GM21528 (cell line): ENCODE results near the gene SETD1A.
"Not testable (repeated sequence)": the region's sequence is repeated elsewhere in the genome, so short reads cannot be mapped to it uniquely, and the experiment has no call there.

Experiments used
- ATAC-seq: cut with Tn5 transposase; IDR thresholded peaks from one replicate; pipeline ENCODE4 v1.9.1; 2021; ENCODE audit warnings: mild to moderate bottlenecking, moderate library complexity; ENCODE audit not compliant: unreplicated experiment, low FRiP score

The SETD1A gene

DNA sequence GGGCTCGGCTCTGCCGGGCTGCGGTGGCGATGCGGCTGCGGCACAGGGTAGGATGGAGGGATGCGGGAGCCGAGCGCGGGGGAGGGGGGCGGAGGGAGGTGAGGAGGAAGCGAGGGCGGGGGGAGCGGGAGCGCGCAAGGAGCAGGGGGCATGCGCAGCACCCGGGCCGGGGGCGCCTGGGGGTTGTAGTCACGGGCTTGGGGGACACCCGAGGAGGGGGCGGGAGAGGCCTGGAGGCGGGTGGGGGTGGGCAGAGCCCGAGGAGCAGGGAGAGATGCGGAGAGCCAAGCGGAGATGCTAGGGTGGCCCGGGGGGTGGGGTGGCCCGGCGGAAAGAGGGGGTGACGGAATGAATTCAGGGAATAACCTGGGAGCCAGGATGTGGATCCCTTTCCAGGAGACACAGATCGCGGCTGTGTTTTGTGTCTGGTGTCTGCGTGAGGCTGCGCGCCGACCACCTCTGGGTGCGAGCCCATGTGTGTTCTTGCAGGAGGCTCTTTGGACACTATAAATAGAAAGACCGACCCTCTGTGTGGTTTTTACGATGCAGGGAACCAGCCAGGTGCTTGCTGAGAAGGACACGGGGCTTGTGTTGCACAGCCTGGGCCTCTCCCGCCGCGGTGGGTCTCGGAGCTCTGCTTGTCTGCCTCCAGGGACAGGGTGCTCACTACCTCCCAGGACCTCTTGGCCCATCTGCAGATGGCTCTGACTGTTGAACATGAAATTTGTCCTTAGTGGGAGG, 53.2 kb downstream of the SETD1A start, which contains the start of gene STX1B:
Gene STX1B, minus strand, starts transcription at position 54 of the 741 bp plus-strand sequence. CDS start 242 bp downstream, outside the sequence.
- ATAC-seq: no peak

- not testable (repeated sequence) for ATAC-seq
Observed at GRCh38 chr16:31011815-31012214, 54.3 kb downstream of the SETD1A start.

GRCh38 chr16:31013292-31013691, 55.7 kb downstream of the SETD1A start:
- not testable (repeated sequence) for ATAC-seq

GRCh38 chr16:31016018-31016417, 58.5 kb downstream of the SETD1A start:
- no peak for ATAC-seq

DNA sequence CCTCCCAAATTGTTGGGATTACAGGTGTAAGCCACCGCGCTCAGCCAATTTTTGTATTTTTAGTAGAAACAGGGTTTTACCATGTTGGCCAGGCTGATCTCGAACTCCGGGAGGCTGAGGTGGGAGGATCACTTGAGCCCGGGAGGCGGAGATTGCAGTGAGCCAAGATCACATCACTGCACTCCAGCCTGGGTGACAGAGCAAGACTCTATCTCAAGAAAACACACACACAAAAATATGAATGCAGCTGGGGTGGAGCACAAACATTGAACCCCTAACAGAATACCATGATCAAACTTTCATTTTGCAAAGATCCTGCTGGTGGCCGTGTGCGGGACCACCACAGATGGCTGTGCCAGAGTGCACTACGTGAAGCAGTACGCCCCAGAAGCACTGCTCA, 60.2 kb downstream of the SETD1A start:
- ATAC-seq: not testable (repeated sequence)

DNA sequence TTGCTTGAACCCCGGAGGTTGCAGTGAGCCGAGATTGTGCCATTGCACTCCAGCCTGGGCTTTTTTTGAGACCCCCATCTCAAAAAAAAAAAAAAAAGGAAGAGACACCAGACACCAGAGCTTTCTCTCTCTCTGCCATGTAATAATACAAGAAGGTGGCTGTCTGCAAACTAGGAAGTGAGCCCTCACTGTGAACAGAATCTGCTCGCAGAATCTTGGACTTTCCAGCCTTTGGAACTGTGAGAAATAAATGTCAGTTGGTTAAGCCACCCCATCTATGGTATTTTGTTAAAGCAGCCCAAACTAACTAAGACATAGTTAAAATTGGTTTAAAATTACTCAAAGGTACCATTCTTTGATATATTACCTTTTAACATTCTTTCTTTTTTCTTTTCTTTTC, 63.0 kb downstream of the SETD1A start:
- no peak for ATAC-seq

DNA sequence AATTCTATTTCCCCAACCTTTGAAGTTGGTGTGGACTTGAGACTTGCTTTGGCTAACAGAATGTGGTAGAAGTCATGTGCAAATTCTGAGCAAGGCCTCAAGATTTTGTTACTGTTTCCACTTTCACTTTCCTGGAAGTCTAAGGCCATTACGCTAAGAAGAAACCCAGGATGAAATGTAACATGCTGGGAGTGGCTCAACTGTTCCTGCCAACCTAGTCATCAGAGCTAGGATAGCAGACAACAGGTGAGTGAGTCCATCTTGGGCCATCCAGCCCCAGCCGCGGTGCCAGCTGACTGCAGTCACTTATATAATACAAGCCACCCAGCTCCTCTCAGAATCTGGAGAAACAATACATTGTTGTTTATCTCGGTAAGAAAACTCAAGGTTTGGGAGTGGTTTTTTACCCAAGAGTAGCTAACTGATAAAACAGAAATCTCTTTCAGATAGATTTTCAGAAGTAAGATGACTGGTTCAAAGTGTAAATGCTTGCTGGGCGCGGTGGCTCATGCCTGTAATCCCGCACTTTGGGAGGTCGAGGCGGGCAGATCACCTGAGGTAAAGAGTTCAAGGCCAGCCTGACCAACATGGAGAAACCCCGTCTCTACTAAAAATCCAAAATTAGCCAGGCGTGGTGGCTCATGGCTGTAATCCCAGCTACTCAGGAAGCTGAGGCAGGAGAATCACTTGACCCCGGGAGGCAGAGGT, 65.1 kb downstream of the SETD1A start:
- ATAC-seq: no peak

GRCh38 chr16:31023252-31023602, 65.7 kb downstream of the SETD1A start:
- no peak for ATAC-seq

DNA sequence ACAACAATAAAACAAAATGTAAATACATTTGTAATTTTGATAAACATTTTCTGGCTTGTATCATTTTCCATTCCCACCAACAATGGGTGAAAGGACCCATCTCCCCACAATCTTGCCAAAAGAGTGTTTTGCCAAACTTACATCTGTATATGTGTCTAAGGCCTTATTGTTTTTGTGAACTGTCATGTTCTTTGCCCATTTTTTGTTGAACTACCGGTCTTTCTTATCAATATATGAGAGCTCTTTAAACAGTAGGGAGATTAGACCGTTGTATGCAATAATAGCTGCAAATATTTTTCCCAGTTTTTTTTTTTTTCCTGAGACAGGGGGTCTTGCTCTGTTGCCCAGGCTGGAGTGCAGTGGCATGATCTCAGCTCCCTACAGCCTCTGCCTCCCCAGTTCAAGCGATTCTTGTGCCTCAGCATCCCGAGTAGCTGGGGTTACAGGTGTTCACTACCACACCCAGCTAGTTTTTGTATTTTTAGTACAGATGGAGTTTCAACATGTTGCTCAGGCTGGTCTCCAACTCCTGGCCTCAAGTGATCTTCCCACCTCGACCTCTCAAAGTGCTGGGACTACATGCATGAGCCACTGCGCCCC, 66.2 kb downstream of the SETD1A start:
- no peak for ATAC-seq

GRCh38 chr16:31025339-31025738, 67.8 kb downstream of the SETD1A start:
- no peak for ATAC-seq

DNA sequence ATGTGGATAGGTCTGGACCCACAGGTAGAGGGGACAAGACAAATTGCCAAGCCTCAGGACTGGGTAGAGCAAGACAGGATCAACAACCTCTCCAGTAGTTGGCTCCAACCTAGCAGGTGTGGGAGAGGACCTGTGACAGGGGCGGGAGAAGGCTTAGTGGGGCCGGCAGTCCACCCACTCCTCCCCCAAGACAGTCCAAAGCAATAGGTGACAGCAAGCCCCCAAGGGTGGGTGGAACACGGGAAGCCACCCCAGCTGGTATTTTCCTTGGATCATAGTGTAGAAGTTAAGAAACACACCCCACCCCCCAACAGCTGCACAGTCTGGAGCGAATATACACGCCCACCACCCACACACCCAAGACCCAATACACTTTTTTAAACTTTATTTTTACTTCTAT, 71.7 kb downstream of the SETD1A start:
- ATAC-seq: no peak

DNA sequence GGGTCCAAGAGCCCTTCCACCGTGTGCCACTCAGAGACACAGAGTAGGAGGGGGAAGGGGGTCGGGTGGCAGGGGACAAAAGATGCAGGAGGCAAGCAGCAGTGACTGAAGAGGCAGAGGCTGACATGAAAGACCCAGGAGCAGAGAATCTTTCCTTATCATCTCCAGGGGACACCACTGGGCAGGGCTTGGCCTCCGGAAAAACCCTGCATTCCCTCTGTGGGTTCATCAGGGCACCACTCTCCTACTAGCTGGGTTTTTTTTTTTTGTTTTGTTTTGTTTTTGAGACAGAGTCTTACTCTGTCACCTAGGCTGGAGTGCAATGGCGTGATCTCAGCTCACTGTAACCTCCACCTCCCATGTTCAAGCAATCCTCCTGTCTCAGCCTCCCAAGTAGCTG, 73.7 kb downstream of the SETD1A start:
- ATAC-seq: no peak

DNA sequence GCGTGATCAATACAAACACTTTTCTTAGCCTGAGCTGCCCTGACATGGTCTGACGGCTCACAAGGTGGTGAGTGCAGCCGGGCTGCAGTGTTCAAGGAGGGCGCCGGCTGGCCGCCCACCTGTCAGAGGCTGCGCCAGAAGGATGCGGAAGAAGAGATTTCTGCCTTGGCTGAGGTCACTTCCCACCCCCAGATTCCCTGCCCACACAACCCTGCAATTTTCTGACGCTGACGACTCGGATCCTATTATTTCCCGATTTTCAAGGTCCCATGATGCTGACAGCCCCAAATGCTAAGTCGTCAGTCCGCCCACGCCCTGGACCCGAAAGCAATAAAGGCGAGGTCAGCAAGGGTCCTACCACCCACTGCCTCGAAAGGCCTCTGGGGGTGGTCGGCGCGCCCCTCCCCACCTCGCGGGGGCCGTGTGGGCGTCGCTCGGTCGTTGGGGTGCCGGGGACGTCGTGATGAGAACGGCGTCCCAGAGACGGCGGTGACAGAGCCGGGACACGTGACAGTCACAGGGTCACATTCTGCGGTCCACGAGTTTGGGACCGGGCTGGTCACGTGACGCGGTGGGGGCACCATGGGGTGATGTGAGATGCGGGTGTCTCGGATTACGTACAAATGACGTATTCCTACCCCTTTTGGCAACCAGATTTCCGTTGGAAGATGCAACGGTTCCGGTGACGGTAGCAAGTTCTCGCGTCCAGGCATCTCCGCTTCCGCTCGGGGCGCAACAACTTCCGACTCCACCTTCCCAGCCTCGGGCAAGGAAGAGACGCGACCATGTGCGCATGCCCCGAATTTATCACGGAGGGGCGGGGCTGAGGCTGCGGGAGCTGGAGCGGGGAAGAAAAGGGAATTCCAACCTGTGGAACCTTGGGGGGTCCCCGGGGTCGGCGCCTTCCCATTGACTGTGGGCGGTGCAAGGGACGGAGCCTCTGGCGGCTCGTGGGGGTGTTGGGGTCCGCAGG, 75.5 kb downstream of the SETD1A start, which contains the start of gene STX4:
Gene STX4, plus strand, starts transcription at position 823 of the 973 bp plus-strand sequence. CDS start 248 bp downstream, outside the sequence.
- ATAC-seq: peak; percentile 63

- peak; percentile 48 for ATAC-seq
Observed at GRCh38 chr16:31033709-31034492, 76.3 kb downstream of the SETD1A start.
